SKM-1 (cell line): ENCODE data around the gene UBFD1.
"Not testable (repeated sequence)": the region's sequence is repeated elsewhere in the genome, so short reads cannot be mapped to it uniquely, and the experiment has no call there.

ENCODE experiments used
- DNase-seq: peaks from one replicate; lab custom pipeline; 2025; ENCODE audit not compliant: unreplicated experiment; lab: John Stamatoyannopoulos, UW

UBFD1 gene, protein sequence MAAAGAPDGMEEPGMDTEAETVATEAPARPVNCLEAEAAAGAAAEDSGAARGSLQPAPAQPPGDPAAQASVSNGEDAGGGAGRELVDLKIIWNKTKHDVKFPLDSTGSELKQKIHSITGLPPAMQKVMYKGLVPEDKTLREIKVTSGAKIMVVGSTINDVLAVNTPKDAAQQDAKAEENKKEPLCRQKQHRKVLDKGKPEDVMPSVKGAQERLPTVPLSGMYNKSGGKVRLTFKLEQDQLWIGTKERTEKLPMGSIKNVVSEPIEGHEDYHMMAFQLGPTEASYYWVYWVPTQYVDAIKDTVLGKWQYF

GRCh38 chr16:23556881-23557778 is at the start of gene UBFD1, which contains the start of gene EARS2:
TSS of gene UBFD1 (plus strand) at chr16:23557727. CDS start at chr16:23557743, 16 bp downstream.
TSS of gene EARS2 (minus strand) at chr16:23557350. CDS start at chr16:23557343, 7 bp downstream.
- peak; percentile 93 for DNase-seq

DNA sequence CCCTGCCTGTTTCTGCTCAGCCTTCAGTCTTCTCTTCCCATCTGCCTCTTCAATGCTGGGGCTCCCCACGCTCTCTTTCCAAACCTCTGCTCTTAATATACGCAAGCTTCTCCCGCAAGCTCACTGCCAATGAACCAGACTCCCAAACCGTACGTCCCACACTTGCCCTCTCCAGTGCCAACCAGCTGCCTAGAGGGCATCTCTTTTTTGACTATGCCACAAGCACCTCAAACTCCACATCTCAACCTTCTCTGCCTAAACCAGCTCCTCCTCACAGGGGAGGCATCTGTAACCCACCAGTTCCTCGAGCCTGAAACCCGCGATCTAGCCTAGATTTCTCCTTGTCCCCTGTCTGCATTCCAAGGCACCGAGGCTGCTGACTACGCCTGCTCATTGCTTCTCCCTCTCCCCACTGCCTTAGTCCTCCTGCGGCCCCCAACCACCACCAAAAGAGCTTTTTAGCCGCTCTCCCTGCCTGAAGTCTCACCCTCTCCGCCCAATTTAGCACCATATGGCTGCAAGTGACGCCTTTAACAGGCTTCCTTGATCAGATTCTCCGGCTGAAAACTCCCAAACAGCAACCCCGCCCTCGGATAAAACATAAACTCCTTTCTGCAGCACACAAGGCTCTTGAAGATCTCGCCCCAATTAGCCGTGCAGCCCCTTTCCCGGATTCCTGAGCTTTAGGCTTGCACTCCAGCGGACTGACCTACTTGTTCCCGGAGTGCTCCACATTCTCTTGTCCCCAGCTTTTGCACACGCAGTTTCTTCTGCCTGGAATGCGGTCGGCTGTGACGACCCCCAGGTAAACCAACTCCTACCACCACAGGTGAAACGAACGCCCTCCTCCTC is 48.7 kb upstream of the UBFD1 start:
- DNase-seq = no peak

DNA sequence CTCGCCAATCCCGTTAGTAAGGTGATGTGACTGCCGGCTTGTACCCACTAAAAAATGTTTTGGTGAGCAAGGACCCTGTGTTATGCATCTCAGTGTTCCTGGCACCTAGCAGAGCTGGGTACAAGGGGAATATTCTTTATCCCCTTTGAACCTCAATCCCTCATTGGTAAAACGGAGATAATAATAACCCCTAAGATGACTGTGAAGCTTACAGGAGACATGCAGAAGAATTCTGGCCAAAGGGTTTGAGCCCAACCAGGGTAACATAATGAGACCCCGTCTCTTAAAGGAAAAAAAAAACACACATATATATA is 48.1 kb upstream of the UBFD1 start:
- no peak for DNase-seq

GRCh38 chr16:23509782-23510163 is 47.8 kb upstream of the UBFD1 start:
- no peak for DNase-seq

- peak; percentile 54 for DNase-seq
Measured at GRCh38 chr16:23510164-23510914, 47.2 kb upstream of the UBFD1 start, which contains the start of gene GGA2. TSS of gene GGA2 (minus strand) at chr16:23510494. CDS start at chr16:23510411, 83 bp downstream.

DNA sequence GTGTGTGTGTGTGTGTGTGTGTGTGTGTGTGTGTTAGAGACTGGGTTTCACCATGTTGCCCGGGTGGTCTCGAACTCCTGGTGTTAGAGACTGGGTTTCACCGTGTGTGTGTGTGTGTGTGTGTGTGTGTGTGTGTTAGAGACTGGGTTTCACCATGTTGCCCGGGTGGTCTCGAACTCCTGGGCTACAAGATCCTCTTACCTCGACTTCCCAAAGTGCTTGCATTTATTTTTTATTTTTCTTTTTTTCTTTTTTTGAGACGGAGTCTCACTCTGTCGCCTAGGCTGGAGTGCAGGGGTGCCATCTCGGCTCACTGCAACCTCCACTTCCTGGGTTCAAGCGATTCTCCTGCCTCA is 46.6 kb upstream of the UBFD1 start:
- not testable (repeated sequence) for DNase-seq

- DNase-seq = no peak
Measured at GRCh38 chr16:23511731-23512130, 45.8 kb upstream of the UBFD1 start.

DNA sequence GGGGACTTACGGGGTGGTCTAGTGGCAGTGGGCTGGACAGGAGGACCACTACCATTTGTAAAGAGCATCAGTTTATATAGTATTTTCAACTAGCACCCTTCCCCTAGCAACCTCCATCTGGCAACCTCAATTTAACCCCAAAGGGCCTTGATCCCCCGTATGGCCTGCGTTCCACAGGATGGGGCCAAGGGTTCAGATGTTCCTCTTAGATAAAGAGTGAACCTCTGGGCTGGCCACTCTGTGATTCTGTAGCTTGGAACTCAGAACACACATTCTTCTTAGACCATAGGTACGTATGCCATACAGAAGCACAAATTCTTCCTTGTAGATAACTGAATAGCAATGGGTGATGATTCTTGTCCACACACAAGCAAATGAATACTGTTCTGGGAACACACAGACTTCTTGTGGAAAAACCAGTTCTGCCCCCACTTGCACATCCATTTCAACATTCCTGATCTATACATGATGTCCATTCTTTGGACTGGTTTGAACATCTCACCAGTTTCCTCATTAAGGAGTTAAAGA is 45.3 kb upstream of the UBFD1 start:
- no peak for DNase-seq

- no peak for DNase-seq
Measured at GRCh38 chr16:23514381-23515152, 43.0 kb upstream of the UBFD1 start.

DNA sequence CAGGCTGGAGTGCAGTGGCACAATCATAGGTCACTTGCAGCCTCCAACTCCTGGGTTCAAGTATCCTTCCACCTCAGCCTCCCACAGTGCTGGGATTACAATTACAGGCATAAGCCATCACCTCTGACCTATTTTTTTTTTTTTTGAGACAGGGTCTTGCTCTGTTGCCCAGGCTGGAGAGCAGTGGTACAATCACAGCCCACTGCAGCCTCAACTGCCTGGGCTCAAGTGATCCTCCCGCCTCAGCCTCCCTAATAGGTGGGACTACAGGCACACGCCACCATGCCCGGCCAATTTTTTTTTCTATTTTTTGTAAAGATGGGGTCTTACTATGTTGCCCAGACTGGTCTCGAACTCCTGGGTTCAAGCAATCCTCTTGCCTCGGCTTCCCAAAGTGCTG is 41.6 kb upstream of the UBFD1 start:
- no peak for DNase-seq

GRCh38 chr16:23516366-23517137 is 41.0 kb upstream of the UBFD1 start:
- peak; percentile 18 for DNase-seq

DNA sequence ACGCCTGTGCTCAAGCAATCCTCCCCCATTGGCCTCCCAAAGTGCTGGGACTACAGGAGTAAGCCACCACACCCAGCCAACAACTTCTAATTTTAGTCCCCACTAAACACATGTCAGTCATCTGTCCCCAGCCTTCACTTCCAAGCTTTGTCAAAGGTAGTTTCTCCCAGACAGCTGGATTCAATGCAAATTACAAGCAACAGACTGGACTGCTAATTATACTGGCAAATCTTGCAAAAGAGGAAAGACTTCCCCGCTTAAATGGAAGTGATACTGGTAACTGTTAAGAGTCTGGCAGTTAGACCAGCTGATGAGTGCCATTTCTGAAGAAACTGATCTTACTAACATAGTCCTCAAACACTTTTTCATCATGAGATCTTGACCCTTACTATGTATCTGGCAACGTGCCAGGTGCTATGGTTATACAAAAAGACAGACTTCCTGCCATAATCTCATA is 39.1 kb upstream of the UBFD1 start:
- peak; percentile 35 for DNase-seq

DNA sequence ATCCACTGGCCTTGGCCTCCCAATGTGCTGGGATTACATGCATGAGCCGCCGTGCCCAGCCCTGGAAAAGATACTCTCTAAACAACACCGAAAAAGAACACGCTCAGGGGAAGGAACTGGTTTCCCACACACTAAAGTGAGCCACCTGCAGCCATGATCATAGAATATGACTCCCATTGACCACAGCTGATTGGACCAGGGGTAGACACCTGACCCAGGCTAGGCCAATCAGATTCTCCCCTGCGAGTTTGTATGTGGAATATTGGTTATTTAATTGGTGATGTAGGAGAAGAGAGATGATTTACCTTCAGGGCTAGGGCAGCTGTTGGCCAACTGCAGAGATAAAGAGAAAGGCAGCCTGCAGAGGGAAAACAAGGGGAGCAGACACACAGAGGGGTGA is 38.2 kb upstream of the UBFD1 start:
- no peak for DNase-seq

GRCh38 chr16:23520500-23520899 is 37.0 kb upstream of the UBFD1 start:
- peak; percentile 20 for DNase-seq

DNA sequence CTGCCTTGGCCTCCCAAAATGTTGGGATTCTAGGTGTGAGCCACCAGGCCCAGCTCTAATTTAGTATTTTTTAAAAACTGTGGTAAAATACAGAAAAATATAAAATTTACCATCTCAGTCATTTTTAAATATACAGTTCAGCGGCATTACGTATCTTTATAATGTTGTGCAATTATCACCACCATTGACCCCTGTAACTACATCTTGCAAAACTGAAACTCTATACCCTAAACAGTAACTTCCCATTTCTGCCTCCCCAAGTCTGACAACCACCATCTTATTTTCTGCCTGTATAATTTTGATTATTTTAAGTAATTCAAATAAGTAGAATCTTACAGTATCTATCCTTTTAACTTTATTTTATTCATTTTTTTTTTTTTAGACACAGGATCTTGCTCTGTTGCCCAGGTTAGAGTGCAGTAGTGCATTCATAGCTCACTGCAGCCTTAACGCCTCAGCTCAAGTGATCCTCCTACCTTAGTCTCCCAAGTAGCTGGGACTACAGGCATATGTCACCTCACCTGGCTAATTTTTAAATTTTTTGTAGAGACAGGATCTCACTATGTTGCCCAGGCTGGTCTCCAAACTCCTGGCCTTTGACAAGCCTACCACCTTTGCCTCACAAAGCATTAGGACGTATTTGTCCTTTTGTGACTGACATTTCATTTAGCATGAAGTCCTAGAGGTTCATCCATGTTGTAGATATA is 36.3 kb upstream of the UBFD1 start:
- peak; percentile 57 for DNase-seq

DNA sequence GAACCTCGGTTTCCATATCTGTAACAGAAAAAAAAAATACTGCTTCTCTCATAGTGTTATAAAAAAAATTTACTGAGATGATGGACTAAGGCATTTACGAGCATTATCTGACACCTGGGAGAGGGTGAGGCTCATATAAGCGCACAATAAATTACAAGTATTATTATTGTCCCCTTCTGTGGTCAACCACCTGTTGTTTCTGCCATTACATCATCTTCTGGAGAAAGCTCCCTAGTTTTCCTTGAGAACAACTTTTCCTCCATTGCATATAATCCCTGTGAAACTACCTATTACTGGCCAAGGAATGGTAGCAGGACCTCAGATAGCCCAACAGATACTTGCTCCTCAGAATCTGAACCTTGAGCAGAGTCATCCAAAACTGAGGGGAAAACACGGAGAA is 35.6 kb upstream of the UBFD1 start:
- DNase-seq = no peak

DNA sequence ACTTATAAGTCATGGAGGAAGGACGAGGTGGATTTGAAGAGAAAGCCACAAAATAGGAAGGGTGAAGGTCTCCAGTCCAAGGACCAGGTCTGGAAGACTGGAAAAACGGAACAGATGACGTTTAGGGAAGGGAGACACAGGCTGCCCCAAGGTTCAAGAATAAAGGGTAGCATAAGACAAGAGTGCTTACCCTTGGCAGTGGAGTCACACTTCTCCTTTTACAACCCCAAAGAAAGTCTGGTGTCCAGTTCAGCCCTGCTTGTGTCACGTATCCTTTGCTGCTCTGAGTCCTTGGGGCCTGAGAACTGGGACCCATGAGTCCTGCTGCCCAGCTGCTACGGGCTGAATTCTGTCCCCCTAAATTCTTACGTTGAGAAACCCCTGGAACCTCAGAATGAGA is 34.2 kb upstream of the UBFD1 start:
- no peak for DNase-seq

GRCh38 chr16:23523876-23524385 is 33.6 kb upstream of the UBFD1 start:
- no peak for DNase-seq
